HG03558 (cell line): ENCODE results near the gene PRPF38B.

ENCODE experiments used
- ATAC-seq: cut with Tn5 transposase; IDR thresholded peaks from one replicate; pipeline ENCODE4 v1.9.1; 2021; ENCODE audit warnings: moderate number of reproducible peaks; ENCODE audit not compliant: unreplicated experiment; ENCODE audit errors: extremely low read depth

PRPF38B gene

DNA sequence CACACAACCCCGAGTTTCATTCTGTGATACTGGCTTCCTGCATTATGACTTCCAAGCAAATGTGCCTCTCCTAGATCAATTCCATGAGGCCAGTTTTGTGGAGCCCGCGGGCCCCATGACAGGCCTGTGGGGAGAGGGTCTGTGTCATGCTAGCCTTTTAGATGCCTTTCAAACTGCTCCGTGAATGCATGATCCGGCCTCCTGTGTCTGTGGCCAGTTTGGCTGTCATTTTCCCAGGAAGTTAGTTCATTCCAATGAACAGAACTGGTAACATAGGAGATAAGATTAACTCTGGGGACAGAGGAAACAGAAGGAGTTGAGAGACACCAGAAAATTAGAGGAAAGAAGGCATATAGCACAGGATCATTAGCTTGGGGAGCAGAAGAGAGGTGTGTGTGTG, 23.8 kb downstream of the PRPF38B start:
- ATAC-seq = no peak

DNA sequence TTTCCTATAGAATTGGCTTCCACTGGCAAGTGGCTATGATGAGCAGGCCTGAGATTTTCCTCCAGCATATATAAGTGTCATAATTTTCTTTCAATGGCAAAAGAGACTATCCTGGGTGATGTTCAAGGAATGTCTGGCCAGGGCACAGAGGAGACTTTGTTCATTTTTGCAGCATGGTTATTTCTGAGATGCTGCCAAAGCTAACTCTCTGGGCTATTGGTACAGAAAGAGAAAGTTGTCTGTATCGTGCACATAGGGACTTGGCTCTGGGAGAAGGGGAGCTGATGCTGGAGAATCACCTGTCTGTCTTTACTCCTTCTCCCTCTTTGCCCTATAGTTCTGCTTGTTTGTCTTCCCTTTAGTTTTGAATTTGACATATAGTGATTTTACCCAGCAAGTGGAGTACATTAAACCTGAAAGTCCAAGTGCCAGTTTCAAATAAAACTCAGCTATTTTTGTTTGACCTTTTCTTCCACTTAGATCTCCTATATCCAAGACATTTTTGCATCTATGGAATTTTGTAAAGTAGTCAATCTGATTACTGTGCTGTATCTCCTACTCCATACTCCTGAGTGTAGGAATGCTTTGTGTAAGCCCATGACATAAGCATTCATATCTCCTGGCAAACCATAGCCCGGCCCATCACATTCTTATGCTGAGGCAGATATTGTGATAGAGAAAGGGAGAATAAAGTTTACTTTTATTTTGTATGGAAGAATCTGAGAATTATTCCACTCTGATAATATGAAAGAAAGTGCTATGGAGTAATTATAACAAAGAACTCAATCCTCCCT, 24.5 kb downstream of the PRPF38B start:
- no peak for ATAC-seq

DNA sequence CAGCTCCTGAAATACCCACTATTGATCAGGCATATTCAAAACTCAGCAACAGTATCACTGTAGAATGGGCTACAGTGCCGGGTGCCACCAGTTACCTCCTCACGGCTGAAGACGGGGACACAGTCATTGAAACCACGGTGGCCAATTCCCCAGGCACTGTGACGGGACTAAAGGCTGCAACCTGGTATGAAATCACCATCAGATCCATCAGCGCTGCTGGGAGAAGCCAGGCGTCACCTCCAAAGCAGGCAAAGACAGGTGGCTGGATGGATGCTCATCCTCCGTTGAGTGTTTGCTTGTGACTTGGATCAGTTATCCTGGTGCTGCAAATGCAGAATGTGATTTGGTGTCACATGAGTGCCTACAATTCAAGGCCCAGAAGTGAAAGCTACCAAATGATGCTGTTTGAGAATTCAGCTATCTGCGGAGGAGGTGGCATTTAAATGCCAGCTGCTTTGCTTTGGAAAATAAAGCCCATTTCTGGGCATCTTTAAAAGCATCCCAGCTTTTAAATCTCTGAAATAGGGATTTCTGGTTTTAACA, 25.7 kb downstream of the PRPF38B start:
- no peak for ATAC-seq

DNA sequence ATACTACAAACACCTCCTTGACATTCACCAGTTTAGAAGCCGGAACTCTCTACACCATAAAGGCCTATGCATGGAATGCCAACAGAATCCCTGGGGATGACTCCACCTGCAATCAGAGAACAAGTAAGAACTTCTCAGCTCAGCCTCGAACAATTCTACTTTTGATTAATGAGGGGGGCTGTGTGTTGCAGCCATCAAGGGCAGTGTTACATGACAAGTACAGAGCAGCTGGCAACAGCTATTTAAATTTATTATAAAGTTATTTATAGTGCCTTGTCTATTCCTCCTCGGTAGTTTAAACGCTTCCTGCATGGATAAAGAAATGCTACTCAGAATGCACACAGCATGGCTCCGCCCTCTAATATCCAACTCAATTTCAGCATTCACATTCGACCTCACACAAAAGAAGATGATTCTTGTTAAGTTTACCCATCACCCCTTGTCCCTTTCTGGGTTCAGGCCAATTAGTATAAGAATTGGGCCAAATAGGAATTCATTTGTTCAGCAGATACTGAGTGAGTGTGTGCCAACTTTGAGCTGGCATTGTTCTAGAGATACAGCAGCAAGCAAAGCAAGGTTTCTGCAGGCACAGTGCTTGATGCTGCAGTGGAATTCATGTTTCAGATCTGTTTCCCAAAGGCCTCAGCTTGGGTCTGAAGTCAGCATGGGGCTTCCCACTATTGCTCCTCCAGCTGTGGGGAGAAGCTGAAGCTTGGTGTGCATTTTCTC, 27.0 kb downstream of the PRPF38B start:
- ATAC-seq = no peak

DNA sequence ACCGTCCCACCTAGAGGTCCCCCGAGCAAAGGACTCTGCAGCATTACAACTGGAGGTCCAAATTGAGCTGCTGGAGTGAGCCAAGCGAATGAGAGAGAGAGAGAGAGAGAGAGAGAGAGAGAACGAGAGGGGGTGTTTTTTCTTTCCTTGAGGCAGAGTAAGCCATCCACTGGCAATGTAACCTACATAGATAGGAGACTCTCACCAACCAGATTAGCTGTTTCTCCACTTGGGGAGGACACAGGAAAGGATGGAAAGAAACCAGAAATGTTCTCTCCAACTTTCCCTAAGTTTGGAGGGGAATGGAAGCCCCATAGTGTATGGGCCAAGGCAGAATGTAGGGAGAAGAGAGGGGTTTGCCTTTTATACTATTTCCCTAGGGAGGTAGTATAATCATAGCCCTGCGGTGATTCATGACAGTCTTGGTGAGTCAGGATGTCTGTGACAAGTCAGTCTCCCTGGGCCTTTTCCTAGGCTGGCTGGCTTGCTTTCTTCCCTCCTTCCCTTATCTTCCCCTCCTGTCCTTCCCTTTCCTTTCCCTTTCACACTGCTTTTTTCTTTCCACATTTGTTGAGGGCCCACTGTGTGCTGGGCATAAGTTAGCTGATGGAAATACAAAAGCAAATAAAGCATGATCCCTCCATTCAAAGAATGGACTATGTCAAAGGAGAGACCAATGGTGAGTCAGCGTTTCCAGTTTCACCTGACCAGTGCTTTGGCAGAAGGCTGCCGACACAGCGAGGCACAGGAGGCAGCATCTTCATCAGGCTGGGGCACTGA, 27.7 kb downstream of the PRPF38B start:
- ATAC-seq = no peak

DNA sequence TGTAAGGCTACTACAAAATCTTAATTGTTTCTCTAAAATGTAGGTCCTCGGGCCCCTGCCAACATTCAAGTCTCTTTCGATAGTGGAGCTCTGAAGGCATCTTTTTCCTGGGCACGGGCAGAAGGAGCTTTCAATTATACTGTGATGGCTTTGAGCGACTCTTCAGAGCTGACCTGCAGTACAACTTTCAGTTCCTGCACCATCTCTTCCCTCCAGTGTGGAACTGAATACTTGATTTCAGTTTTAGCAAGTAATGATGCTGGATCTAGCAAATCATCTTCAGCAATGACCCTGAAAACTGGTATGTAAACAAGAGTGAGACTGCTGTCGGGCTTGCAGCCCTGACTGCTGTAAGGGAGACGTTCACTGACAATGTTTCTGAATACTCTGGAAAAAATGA, 30.2 kb downstream of the PRPF38B start:
- ATAC-seq = no peak

DNA sequence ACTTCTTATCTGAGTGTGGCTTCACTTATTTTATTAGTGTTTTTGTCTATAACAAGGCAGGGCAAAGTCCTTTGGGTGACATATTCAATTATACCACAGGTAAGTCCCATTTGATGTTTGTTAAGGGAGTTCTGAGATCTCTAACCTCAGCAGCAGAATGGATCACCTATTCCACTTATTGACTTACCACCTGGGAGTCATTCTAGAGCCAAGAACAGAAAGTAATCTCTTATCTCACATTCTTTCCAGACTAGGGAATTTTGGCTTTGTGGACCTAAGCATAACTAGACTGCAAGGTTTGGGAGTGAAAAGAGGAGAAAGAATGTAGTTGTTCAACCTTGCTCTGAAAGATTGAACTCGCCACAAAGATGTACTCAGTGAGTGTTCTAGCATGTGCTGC, 33.8 kb downstream of the PRPF38B start:
- no peak for ATAC-seq

DNA sequence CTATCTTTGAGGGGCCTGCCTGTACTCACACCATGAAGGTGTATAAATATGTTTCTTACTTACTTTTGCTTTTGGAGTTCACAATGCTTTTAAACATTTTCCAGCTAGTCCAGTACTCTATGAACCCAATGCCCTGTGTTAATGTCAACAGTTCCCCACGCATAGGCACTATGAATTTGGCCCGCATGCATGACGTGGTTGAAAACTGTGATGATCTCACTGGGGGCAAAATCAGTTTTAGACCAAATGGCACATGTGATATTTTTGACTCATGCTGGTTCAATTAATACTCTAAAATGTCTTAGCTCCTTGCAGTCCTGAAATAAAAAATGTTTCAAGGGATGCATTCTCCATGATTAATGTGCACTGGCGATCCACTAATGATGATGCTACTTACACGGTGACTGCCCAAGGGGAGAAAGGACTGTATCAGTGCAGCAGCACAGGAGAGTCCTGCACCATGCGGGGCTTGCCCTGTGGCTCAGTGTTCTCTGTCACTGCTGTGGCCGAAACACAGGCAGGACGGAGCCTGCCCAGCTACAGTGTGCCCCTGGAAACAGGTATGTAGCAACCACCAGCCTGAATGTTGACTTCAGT, 36.3 kb downstream of the PRPF38B start:
- ATAC-seq = no peak

DNA sequence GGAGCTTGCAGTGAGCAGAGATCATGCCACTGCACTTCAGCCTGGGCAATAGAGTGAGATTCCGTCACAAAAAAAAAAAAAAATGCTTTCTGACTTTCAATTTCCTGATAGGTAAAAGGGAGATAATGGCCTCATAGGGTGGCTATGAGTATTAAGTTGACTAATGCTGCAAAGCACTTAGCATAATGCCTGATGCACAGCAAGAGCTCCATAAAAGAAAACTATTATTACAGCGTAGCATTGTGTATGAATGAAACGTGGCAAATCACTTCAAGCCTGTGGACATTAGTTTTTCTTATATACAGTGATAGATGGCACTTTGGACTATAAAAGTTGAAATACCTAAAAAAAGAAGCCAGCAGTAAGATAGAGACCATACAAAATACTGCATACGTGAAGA, 37.4 kb downstream of the PRPF38B start:
- no peak for ATAC-seq

DNA sequence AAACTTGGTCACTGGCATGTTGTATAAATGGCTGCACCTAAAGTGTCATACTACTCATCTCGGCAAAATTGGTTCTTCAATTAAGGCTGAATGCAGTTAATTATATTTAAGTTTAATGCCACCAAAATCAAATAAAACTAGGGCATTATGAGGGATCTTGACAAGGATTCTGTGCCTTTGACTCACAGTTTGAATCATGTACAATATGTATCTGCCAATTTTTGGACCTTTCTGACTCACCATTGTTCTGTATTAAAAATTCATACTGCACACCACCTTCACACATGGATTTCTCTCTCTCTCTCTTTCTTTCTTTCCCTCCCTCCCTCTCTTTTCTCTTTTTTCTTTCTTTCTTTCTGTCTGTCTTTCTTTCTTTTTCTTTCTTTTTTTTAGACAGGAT, 40.3 kb downstream of the PRPF38B start:
- ATAC-seq = no peak

DNA sequence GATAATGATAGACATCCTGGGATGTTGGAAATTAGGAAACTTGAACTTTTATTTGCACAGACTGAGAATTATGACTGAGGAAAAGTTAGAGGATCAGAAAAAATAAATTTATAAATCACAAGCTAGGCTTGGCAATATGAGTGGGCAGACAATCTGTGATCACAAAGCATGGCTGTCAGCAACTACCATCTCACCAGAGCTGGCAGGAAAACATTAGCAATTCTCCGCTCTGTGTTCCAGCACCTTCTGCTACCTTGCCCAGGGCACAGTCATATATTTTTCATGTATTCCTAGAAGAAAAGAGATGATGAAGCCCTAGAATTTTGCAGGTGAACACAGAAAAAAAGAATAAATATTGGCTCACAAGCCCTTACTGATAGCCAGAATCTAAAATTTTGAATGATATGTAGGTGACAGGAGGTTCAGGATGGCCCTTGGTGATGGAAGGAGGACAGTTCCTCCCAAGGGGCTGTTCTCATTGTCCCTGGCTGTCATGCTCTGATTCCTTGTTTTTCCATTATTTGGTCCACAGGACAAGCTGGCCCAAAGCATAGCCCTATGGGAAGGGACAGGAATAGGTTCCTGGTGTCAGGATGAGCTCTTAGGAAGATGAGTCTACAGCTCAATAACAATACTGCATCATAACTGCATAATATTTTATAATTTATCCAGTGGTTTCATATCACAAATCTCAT, 42.2 kb downstream of the PRPF38B start:
- no peak for ATAC-seq

DNA sequence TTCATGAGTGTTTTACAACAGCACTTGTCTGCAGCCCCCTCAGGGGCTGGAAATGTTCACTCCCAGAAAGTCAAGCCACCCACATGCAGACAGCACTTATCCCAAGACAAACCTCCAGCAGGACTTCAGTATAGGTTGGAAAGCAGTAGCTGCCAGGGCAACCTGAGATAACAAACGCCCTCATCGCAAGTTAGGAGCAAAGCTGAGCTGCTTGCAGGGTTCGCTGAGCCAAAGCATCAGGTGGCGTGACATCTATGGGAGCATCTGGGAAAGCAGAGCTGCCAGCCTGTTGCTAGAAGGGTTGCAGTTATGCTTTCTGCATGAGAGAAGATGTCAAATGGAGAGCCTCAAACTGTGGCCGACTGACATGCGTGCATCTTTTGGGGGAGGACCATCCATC, 50.1 kb downstream of the PRPF38B start:
- ATAC-seq = no peak

DNA sequence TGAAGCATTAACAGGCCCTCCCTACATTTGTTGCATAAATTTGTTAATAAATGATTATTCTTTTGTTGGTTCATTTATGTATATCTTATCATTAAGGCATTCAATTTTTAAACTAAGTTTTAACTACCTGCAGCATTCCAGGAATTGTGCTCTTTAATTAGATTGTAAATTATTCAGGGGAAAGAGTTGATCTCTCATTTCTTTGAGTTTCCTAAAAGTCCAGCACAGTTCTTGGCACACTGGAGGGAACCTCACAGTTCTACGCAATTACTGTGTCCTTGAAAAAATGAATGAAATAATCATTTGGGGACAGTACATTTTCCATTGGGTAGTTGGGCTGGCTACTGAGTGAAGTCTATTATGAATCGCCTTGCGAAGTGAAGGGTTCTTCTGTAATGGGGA, 53.9 kb downstream of the PRPF38B start:
- no peak for ATAC-seq

DNA sequence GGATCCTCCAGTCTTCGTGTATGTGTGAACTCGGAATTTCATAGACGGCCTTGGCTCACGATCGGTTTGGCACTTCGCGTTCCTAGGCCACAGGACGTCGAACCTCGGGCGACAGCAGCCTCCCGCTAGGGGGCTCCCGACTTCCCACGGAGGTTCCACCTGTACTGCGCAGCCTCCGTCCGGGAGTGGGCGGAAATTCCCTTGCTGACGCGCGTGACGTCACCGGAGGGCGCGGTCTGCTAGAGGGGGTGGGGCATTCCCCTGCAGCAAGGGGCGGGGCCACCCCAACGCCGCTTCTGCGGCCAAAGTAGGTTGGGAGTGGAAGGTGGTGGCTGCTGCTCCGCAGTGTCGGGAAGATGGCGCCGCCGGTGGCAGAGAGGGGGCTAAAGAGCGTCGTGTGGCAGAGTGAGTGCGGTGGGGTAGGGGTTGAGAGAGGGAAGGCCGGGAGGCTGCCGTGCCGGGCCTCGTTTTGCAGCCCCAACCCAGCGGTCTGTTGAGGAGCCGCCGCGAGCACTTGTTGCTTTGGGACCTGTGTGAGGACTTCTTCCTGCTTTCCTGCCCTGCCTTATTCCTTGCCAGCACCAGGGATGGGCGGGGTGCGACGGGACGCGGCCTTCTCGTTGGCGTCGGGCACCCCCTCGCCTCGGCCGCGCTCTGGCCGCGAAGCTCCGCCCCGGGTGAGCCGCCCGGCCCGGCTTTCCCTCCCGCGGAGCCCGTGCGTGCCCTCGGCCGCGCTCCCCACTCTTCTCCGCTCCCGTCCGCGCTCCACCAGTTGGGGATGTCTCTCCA, 54.5 kb downstream of the PRPF38B start, which contains the start of gene STXBP3:
Gene STXBP3 (plus strand): TSS at position 293 of the 789 bp plus-strand sequence. CDS start 64 bp downstream, at position 357.
- ATAC-seq = peak; percentile 83

DNA sequence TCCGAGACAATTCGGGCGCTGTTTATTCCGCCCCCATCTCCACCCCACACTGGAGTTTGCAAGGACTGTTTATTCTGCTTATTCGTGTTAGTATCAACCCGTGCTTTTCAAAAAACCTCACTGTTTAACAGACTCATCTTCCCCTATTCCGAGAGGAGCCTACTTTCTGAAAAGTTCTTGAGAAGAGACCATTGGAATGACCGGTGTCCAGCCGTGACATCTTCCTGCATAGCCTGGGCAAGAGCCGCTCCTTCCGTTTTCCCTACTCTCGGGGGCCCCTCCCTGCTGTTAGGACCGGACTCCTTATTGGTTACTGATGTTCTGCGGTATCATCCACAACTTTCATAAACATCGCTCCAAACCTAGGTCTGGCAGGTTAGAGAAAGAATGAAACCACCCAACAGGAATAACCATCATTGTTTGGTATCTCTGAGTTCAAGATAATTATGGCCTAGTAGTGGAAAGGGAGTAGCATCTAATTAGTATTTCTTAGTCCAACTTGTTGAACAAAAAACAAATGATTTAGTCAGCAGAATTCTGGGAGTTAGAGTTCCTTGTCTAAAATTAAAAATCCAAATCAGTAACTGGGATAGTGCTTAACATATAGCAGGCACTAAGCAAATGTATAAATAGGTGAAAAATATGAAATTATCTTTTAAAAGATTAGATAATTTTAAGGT, 55.2 kb downstream of the PRPF38B start:
- no peak for ATAC-seq

DNA sequence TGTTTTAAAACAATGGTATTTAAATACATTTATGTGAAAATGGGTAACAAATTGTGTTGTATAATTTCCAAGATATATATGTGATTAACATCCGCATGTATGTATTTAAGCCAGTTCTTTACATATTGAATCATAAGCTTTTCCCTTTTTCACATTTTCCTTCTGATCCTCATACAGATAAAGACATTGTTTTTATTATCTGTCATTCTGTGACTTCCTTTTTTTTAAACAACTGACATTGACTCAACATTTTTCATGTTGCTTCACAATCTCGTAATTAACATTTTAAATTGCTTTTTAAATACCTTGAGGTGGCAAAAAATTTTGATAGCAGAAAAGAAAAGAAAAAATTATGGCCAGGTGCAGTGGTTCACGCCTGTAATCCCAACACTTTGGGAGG, 55.8 kb downstream of the PRPF38B start:
- ATAC-seq = no peak

DNA sequence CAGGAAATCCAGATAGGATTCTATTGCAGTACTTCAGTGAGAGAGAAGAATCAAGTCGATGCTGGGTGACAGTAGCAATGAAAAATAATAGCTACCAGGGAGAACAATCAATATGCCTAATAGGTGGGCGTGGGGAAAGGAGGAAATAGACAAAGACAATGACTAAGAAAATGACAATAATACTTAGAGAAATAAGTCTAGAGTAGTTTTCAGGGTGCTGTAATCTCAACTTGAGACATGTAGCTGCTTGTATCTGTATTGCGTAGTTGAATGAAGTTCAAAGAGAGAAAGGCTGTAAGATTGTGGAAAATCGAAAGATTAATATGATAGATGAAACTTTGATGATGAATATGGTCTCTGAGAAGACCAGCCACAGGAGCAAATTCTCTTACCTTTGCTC, 57.0 kb downstream of the PRPF38B start:
- no peak for ATAC-seq

DNA sequence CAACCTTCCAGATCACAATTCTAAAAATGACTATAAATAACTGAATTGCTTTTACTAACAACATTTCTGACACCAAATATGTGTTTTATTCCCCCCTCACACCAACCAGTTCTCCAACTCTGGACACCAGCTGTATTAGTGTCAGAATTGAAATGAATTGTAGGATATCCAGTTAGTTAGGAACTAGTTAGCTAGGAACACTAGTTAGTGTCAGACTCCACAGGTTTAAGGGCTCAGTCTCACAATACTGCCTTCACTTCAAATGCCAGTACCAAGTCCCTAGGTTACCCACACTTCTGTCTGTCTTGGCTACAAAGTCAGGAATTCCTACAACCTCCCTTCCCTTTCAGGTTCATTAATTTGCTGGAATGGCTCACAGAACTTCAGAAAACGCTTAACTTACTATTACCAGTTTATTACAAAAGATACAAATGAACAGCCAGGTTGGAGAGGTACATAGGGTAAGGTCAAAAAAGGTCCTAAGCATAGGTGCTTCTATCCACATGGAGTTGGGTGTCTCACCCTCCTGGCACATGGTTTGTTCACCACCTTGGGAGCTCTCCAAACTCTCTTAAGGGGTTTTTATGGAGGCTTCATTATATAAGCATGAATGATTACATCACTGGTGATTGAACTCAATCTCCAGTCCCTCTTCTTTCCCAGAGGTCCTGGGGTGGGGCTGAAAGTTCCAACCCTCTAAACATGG, 58.5 kb downstream of the PRPF38B start:
- ATAC-seq = no peak
